HEK293T (cell line): Measurements from ENCODE around the gene MAST4.

Experiments used
- BHLHE40 ChIP-seq: fragments of 450-650 bp; IDR thresholded peaks from 2 replicates; pipeline ENCODE4 v1.6.1; 2016; ENCODE audit warnings: mild to moderate bottlenecking, moderate library complexity, borderline replicate concordance
- ELF4 ChIP-seq: fragments of 450-650 bp; IDR thresholded peaks from 2 replicates; pipeline ENCODE4 v1.6.1; 2017; ENCODE audit warnings: antibody characterized with exemption
- FOXA1 ChIP-seq: fragments of 450-650 bp; IDR thresholded peaks from 2 replicates; pipeline ENCODE4 v1.6.1; 2016; ENCODE audit warnings: mild to moderate bottlenecking
- FOXK2 ChIP-seq: fragments of 450-650 bp; IDR thresholded peaks from 2 replicates; pipeline ENCODE4 v1.6.1; 2016; ENCODE audit warnings: mild to moderate bottlenecking
- FOXM1 ChIP-seq: fragments of 450-650 bp; IDR thresholded peaks from 2 replicates; pipeline ENCODE4 v1.6.1; 2017; ENCODE audit warnings: mild to moderate bottlenecking, borderline replicate concordance
- NFRKB ChIP-seq: fragments of 450-650 bp; IDR thresholded peaks from 2 replicates; pipeline ENCODE4 v1.6.1; 2016; ENCODE audit warnings: mild to moderate bottlenecking, moderate library complexity
- SP1 ChIP-seq: fragments of 450-650 bp; IDR thresholded peaks from 2 replicates; pipeline ENCODE4 v1.6.1; 2017
- SUZ12 ChIP-seq: fragments of 450-650 bp; IDR thresholded peaks from 2 replicates; pipeline ENCODE4 v1.6.1; 2016; ENCODE audit warnings: mild to moderate bottlenecking

- TF ChIP-seq ELF4 (no peak), SUZ12 (no peak), FOXK2 (no peak), NFRKB (no peak), FOXA1 (no peak), FOXM1 (no peak), SP1 (no peak), BHLHE40 (no peak)
These were observed 489.4 kb downstream of the MAST4 start for GRCh38 chr5:67085616-67086015.
